Frontal cortex (tissue), 4 donors: ENCODE results near the gene EDA2R. TPM values are rescaled to one million over a fixed set of nuclear protein-coding genes. Genes with fewer than 3 reads are reported as not detected.

Experiments
- DNase-seq, 2 donors: peaks; one replicate each; pipeline ENCODE4 v3.0.0; 2012; ENCODE audit warnings: low spot score in 2 of 2
- FAIRE-seq: peaks from 2 replicates; lab custom pipeline; 2012; peaks lifted over from hg19 to GRCh38; lab: Jason Lieb, UNC
- small RNA-seq: library from RNA; depleted of rRNA; stranded (forward); fragments of <200 nt; gene quantifications from one replicate; pipeline ENCODE3, GENCODE V24; 2014
- total RNA-seq: library from RNA; depleted of rRNA; stranded (reverse); fragments of >200 nt; gene quantifications from one replicate; pipeline ENCODE4 v1.2.3, GENCODE V29; 2014
- donor health status: control.
- donor health status: control.
- donor health status: control.

The EDA2R gene
- total RNA-seq, 1 donor from 2014 or later = 1.2 TPM

DNA sequence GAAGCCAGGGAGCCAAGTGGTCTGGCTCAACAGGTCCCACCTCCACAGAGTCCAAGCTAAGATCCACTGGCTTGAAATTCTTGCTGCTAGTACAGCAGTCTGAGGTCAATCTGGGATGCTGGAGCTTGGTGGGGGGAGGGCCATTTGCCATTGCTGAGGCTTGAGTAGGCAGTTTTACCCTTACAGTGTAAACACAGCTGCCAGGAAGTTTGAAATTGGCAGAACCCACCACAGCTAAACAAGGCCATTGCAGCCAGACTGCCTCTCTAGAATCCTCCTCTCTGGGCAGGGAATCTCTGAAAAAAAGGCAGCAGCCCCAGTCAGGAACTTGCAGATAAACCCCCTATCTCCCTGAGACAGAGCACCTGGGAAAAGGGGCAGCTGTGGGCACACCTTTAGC is 84.9 kb downstream of the EDA2R start:
- DNase-seq = no peak
- FAIRE-seq = no peak

DNA sequence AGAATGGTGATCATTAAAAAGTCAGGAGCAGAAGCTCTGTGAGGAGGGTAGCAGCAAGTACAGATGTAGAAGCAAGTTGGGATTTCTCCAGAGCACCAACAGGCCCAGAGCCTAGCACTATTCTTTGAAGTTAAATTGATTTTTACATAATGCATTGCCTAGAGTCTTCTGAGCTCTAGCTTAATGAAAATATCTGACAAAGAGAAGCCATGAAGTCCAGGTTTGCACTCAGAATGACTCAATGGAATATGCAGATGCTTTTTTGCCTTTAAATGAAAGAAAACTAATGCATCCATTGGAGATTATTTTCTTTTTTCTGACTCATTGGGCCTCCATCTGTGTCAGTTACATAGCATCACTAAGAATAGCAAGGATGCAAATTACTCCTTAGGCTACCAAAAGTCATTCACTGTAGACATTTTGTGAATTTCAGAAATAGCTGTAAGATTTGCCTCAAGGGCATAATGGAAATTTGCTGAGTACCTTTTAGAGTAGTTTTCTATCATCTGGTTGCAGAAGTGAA is 91.0 kb downstream of the EDA2R start:
- FAIRE-seq (no peak), DNase-seq (no peak)

Small RNA genes within 50 kb of the gene (small RNA-seq; reads per million reads assigned to genes)
- gene RNU6-394P = not detected
